Astrocyte (in vitro differentiated cells and primary cell): ENCODE data around the gene PRKCH. TPM values are rescaled to one million over a fixed set of nuclear protein-coding genes. Genes with fewer than 3 reads are reported as not detected.

Experiments
- DNase-seq: peaks from one replicate; pipeline ENCODE4 v3.0.0-alpha.2; 2010; ENCODE audit warnings: low read depth
- FAIRE-seq: peaks from 2 replicates; lab custom pipeline; 2011; peaks lifted over from hg19 to GRCh38; lab: Jason Lieb, UNC
- H2AFZ ChIP-seq: 2 replicates; pipeline ENCODE4 v1.6.0; 2012; ENCODE audit warnings: low read depth, low read length, inconsistent platforms
- H3K27ac ChIP-seq: 2 replicates; pipeline ENCODE4 v1.5.1; 2011; ENCODE audit warnings: low read depth, low read length, inconsistent platforms
- H3K27me3 ChIP-seq: 2 replicates; pipeline ENCODE4 v1.6.0; 2011; ENCODE audit warnings: low read length, inconsistent platforms; ENCODE audit not compliant: insufficient read depth
- H3K36me3 ChIP-seq: 2 replicates; pipeline ENCODE4 v1.5.1; 2011; ENCODE audit warnings: low read length, inconsistent platforms; ENCODE audit not compliant: insufficient read depth
- H3K4me1 ChIP-seq: 2 replicates; pipeline ENCODE4 v1.5.1; 2011; ENCODE audit warnings: low read length, inconsistent platforms; ENCODE audit not compliant: insufficient read depth
- H3K4me2 ChIP-seq: 2 replicates; pipeline ENCODE4 v1.6.0; 2012; ENCODE audit warnings: low read length, inconsistent platforms
- H3K4me3 ChIP-seq: 2 replicates; pipeline ENCODE4 v1.5.1; 2011; ENCODE audit warnings: low read depth, mild to moderate bottlenecking, low read length, inconsistent platforms; ENCODE audit not compliant: insufficient read depth
- H3K79me2 ChIP-seq: 2 replicates; pipeline ENCODE4 v1.6.0; 2012; ENCODE audit warnings: mild to moderate bottlenecking, low read length, inconsistent platforms; ENCODE audit not compliant: insufficient read depth
- H3K9ac ChIP-seq: 2 replicates; pipeline ENCODE4 v1.6.0; 2012; ENCODE audit warnings: mild to moderate bottlenecking, low read length, inconsistent platforms
- H3K9me3 ChIP-seq: 2 replicates; pipeline ENCODE4 v1.5.1; 2012; ENCODE audit warnings: low read depth, mild to moderate bottlenecking, low read length, inconsistent platforms; ENCODE audit not compliant: insufficient read depth
- H4K20me1 ChIP-seq: 2 replicates; pipeline ENCODE4 v1.6.0; 2012; ENCODE audit warnings: low read length, inconsistent platforms; ENCODE audit not compliant: insufficient read depth
- H3K27ac Mint-ChIP-seq: one replicate; pipeline ENCODE4 v1.8.0; 2021; ENCODE audit warnings: mild to moderate bottlenecking, mixed read lengths; ENCODE audit not compliant: unreplicated experiment
- H3K27me3 Mint-ChIP-seq: one replicate; pipeline ENCODE4 v1.8.0; 2021; ENCODE audit warnings: low read depth, mixed read lengths; ENCODE audit not compliant: unreplicated experiment
- H3K36me3 Mint-ChIP-seq: one replicate; pipeline ENCODE4 v1.8.0; 2021; ENCODE audit warnings: low read depth, mixed read lengths; ENCODE audit not compliant: unreplicated experiment
- H3K4me1 Mint-ChIP-seq: one replicate; pipeline ENCODE4 v1.8.0; 2021; ENCODE audit warnings: low read depth, mixed read lengths; ENCODE audit not compliant: unreplicated experiment
- H3K4me3 Mint-ChIP-seq: one replicate; pipeline ENCODE4 v1.8.0; 2021; ENCODE audit warnings: mild to moderate bottlenecking, moderate library complexity, mixed read lengths; ENCODE audit not compliant: unreplicated experiment
- H3K9me3 Mint-ChIP-seq: one replicate; pipeline ENCODE4 v1.8.0; 2021; ENCODE audit warnings: mild to moderate bottlenecking, mixed read lengths; ENCODE audit not compliant: unreplicated experiment
- EZH2 ChIP-seq: IDR thresholded peaks from 2 replicates; pipeline ENCODE4 v1.6.1; 2012; ENCODE audit warnings: mild to moderate bottlenecking, low read length, inconsistent platforms; ENCODE audit not compliant: insufficient read depth
- total RNA-seq: library from RNA; stranded (reverse); gene quantifications from 2 replicates; pipeline ENCODE4 v1.2.1, GENCODE V29; 2021
- TF ChIP-seq, protein P1 (sequence below): IDR thresholded peaks from 2 replicates; pipeline ENCODE4 v1.5.1; 2011; ENCODE audit warnings: low read depth, mild to moderate bottlenecking, inconsistent platforms, low read length, moderate library complexity; ENCODE audit not compliant: insufficient read depth

Gene PRKCH
- total RNA-seq, 1 donor from 2014 or later, result 6.0 TPM

GRCh38 chr14:61557854-61558253 is 236.5 kb downstream of the PRKCH start:
- H4K20me1 ChIP-seq, result no peaks in the 10 kb centered on the region
- no peak for FAIRE-seq
- Mint-ChIP-seq H3K4me1 (peaks cover 55% of the 10 kb centered on the region), H3K4me3 (no peak overlapping the region), H3K36me3 (peaks cover 5% of the 10 kb centered on the region), H3K9me3 (no peaks in the 10 kb centered on the region), H3K27me3 (no peaks in the 10 kb centered on the region), H3K27ac (no peak overlapping the region)
- H3K4me1 ChIP-seq, result peaks cover 58% of the 10 kb centered on the region
- no peak overlapping the region for H3K27ac ChIP-seq
- no peaks in the 10 kb centered on the region for H3K36me3 ChIP-seq
- no peak for TF ChIP-seq EZH2
- TF ChIP-seq, protein P1, sequence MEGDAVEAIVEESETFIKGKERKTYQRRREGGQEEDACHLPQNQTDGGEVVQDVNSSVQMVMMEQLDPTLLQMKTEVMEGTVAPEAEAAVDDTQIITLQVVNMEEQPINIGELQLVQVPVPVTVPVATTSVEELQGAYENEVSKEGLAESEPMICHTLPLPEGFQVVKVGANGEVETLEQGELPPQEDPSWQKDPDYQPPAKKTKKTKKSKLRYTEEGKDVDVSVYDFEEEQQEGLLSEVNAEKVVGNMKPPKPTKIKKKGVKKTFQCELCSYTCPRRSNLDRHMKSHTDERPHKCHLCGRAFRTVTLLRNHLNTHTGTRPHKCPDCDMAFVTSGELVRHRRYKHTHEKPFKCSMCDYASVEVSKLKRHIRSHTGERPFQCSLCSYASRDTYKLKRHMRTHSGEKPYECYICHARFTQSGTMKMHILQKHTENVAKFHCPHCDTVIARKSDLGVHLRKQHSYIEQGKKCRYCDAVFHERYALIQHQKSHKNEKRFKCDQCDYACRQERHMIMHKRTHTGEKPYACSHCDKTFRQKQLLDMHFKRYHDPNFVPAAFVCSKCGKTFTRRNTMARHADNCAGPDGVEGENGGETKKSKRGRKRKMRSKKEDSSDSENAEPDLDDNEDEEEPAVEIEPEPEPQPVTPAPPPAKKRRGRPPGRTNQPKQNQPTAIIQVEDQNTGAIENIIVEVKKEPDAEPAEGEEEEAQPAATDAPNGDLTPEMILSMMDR, result no peak
- H2AFZ ChIP-seq, result no peak overlapping the region
- no peaks in the 10 kb centered on the region for H3K27me3 ChIP-seq
- no peak overlapping the region for H3K4me3 ChIP-seq
- DNase-seq, result no peak
- no peaks in the 10 kb centered on the region for H3K79me2 ChIP-seq
- H3K9ac ChIP-seq, result no peak overlapping the region
- no peaks in the 10 kb centered on the region for H3K9me3 ChIP-seq
- peak overlapping the region; percentile 1 for H3K4me2 ChIP-seq

DNA sequence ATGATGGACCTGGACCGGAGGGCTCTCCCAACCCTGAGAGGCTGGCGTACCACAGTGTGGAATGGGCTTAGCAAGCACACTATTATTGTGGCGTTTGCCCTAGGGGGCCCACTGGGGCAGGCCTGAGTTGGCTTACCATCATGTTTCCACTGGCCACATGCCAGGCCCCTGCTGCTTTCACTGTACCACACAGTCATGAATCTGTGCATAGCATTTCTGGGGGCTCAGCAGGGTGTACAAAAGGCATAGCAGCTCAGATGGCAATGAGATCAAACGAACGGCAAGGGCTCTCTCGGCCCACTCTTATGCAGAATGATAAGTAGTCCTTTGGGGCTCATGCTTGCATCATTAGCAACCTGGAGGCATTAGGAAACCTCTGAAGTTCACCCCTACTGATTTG is 236.9 kb downstream of the PRKCH start:
- Histone ChIP-seq H3K4me2 (peak overlapping the region; percentile 1), H3K4me1 (peaks cover 58% of the 10 kb centered on the region), H3K9me3 (no peaks in the 10 kb centered on the region), H3K27ac (peak overlapping the region; percentile 37), H3K9ac (no peak overlapping the region), H3K79me2 (no peaks in the 10 kb centered on the region), H3K27me3 (no peaks in the 10 kb centered on the region), H3K4me3 (no peak overlapping the region), H4K20me1 (no peaks in the 10 kb centered on the region), H3K36me3 (no peaks in the 10 kb centered on the region), H2AFZ (no peak overlapping the region)
- TF ChIP-seq, protein P1, result no peak
- no peak for TF ChIP-seq EZH2
- no peak for DNase-seq
- Mint-ChIP-seq H3K27ac (no peak overlapping the region), H3K27me3 (no peaks in the 10 kb centered on the region), H3K36me3 (peaks cover 5% of the 10 kb centered on the region), H3K9me3 (no peaks in the 10 kb centered on the region), H3K4me1 (peaks cover 58% of the 10 kb centered on the region), H3K4me3 (no peak overlapping the region)
- no peak for FAIRE-seq

- FAIRE-seq, result no peak
- H3K27ac Mint-ChIP-seq, result peak overlapping the region; percentile 100
- peaks cover 66% of the 10 kb centered on the region for H3K4me1 Mint-ChIP-seq
Measured at GRCh38 chr14:61559641-61560201, 238.3 kb downstream of the PRKCH start.

More at GRCh38 chr14:61559641-61560201, 238.3 kb downstream of the PRKCH start:
- H3K4me3 Mint-ChIP-seq, result no peak overlapping the region
- Histone ChIP-seq H3K4me1 (peaks cover 61% of the 10 kb centered on the region), H3K36me3 (no peaks in the 10 kb centered on the region), H3K9me3 (no peaks in the 10 kb centered on the region), H3K4me3 (no peak overlapping the region), H3K4me2 (no peak overlapping the region), H3K27me3 (no peaks in the 10 kb centered on the region), H3K27ac (peak overlapping the region; percentile 99), H4K20me1 (no peaks in the 10 kb centered on the region), H3K79me2 (no peaks in the 10 kb centered on the region), H3K9ac (peak overlapping the region; percentile 80), H2AFZ (no peak overlapping the region)
- H3K9me3 Mint-ChIP-seq, result no peaks in the 10 kb centered on the region
- DNase-seq, result no peak
- H3K36me3 Mint-ChIP-seq, result peaks cover 5% of the 10 kb centered on the region
- no peak for TF ChIP-seq EZH2
- TF ChIP-seq, protein P1, result no peak
- H3K27me3 Mint-ChIP-seq, result no peaks in the 10 kb centered on the region
